ENCODE results near the gene OR52B2. TPM values are rescaled to one million over a fixed set of nuclear protein-coding genes. Genes with fewer than 3 reads are reported as not detected.

The OR52B2 gene
- total RNA-seq, 2 experiments from 2014 or later: not detected

- Histone ChIP-seq H3K27ac (ENCODE audit: low read depth in 1 of 2, low read length in 2 of 2) (no peak overlapping the region), H3K9me3 (ENCODE audit: control insufficient read depth in 1 of 2, insufficient read depth in 1 of 2, low read length in 2 of 2) (no peaks in the 10 kb centered on the region), H3K27me3 (ENCODE audit: control insufficient read depth in 1 of 2, insufficient read depth in 2 of 2, low read length in 2 of 2) (no peaks in the 10 kb centered on the region), H3K4me3 (ENCODE audit: low read length) (no peak overlapping the region), H3K36me3 (ENCODE audit: insufficient read depth, low read length) (no peaks in the 10 kb centered on the region), H3K4me1 (ENCODE audit: insufficient read depth, low read length) (peaks cover 2% of the 10 kb centered on the region)
- H3K4me1 Mint-ChIP-seq (ENCODE audit: low read depth): no peaks in the 10 kb centered on the region
- CTCF ChIA-PET: no interaction called here
- no peak overlapping the region for H3K4me3 Mint-ChIP-seq
- DNase-seq: no peak
- H3K27ac Mint-ChIP-seq: no peak overlapping the region
- no peak for ATAC-seq (ENCODE audit: poor library complexity)
- POLR2A ChIA-PET: interaction anchor here (0.7 kb wide), 1 partner anchor 570 kb away, joined by 3 read pairs; no protein-coding TSS in a partner anchor
- intact Hi-C loops (cut with DNase I, micrococcal nuclease): no loop called here
- no peaks in the 10 kb centered on the region for H3K27me3 Mint-ChIP-seq
- TF ChIP-seq CTCF (IDR thresholded peaks at IDR 0.05): no peak
- no peaks in the 10 kb centered on the region for H3K36me3 Mint-ChIP-seq (ENCODE audit: low read depth)
- H3K9me3 Mint-ChIP-seq: no peaks in the 10 kb centered on the region
Observed at GRCh38 chr11:6197466-6198200, 27.5 kb upstream of the OR52B2 start.

GRCh38 chr11:6196396-6196795 is 26.3 kb upstream of the OR52B2 start:
- no peaks in the 10 kb centered on the region for H3K27me3 ChIP-seq (ENCODE audit: control insufficient read depth in 1 of 2, insufficient read depth in 2 of 2, low read length in 2 of 2)
- ChIA-PET POLR2A (no interaction called here), CTCF (no interaction called here)
- ATAC-seq (ENCODE audit: poor library complexity) (no peak), DNase-seq (peak in 1 of 14 experiments; percentile 35)
- Mint-ChIP-seq H3K27ac (no peak overlapping the region), H3K4me3 (no peak overlapping the region), H3K9me3 (no peaks in the 10 kb centered on the region), H3K36me3 (ENCODE audit: low read depth) (no peaks in the 10 kb centered on the region), H3K4me1 (ENCODE audit: low read depth) (no peaks in the 10 kb centered on the region), H3K27me3 (no peaks in the 10 kb centered on the region)
- intact Hi-C loops (cut with DNase I, micrococcal nuclease): no loop called here
- peaks cover 2% of the 10 kb centered on the region for H3K4me1 ChIP-seq (ENCODE audit: insufficient read depth, low read length)
- H3K9me3 ChIP-seq (ENCODE audit: control insufficient read depth in 1 of 2, insufficient read depth in 1 of 2, low read length in 2 of 2): no peaks in the 10 kb centered on the region
- H3K4me3 ChIP-seq (ENCODE audit: low read length): no peak overlapping the region
- TF ChIP-seq CTCF (IDR thresholded peaks at IDR 0.05): no peak
- no peaks in the 10 kb centered on the region for H3K36me3 ChIP-seq (ENCODE audit: insufficient read depth, low read length)
- no peak overlapping the region for H3K27ac ChIP-seq (ENCODE audit: low read depth in 1 of 2, low read length in 2 of 2)

- no peaks in the 10 kb centered on the region for H3K4me1 ChIP-seq (ENCODE audit: insufficient read depth, low read length)
- ATAC-seq (ENCODE audit: poor library complexity) (no peak), DNase-seq (no peak)
- H3K36me3 Mint-ChIP-seq (ENCODE audit: low read depth): no peaks in the 10 kb centered on the region
- H3K27ac ChIP-seq (ENCODE audit: low read depth in 1 of 2, low read length in 2 of 2): no peak overlapping the region
- H3K27me3 Mint-ChIP-seq: no peaks in the 10 kb centered on the region
- H3K36me3 ChIP-seq (ENCODE audit: insufficient read depth, low read length): no peaks in the 10 kb centered on the region
- CTCF ChIA-PET: no interaction called here
- no peak overlapping the region for H3K4me3 Mint-ChIP-seq
- POLR2A ChIA-PET: no interaction called here
- no peaks in the 10 kb centered on the region for H3K9me3 ChIP-seq (ENCODE audit: control insufficient read depth in 1 of 2, insufficient read depth in 1 of 2, low read length in 2 of 2)
- intact Hi-C loops (cut with DNase I, micrococcal nuclease): no loop called here
- no peak for TF ChIP-seq CTCF (IDR thresholded peaks at IDR 0.05)
- no peaks in the 10 kb centered on the region for H3K9me3 Mint-ChIP-seq
- no peaks in the 10 kb centered on the region for H3K27me3 ChIP-seq (ENCODE audit: control insufficient read depth in 1 of 2, insufficient read depth in 2 of 2, low read length in 2 of 2)
- H3K4me1 Mint-ChIP-seq (ENCODE audit: low read depth): no peaks in the 10 kb centered on the region
- no peak overlapping the region for H3K27ac Mint-ChIP-seq
- H3K4me3 ChIP-seq (ENCODE audit: low read length): no peak overlapping the region
Observed at GRCh38 chr11:6194065-6194581, 24.0 kb upstream of the OR52B2 start.
